Heart left ventricle (tissue), 13 donors: ENCODE results near the gene TP53TG5.

ENCODE experiments used
- POLR2A ChIP-seq, 2 donors: fragments of 450-650 bp; IDR thresholded peaks; one replicate each; pipeline ENCODE4 v1.6.1; 2017; ENCODE audit warnings: antibody characterized with exemption in 2 of 2, mild to moderate bottlenecking in 2 of 2, moderate library complexity in 2 of 2
- TF ChIP-seq, protein P1 (sequence below), 12 donors: fragments of 200-600 bp; sonication (generic) in 4 of 12; IDR thresholded peaks; one replicate each; pipeline versions ENCODE4 v1.5.0 to v1.8.0; 2018 to 2022; ENCODE audit warnings: antibody characterized with exemption in 12 of 12, mild to moderate bottlenecking in 5 of 12
- donor health status: ischemic (EF 13 %, LVEDD 7.1; RV severe dilation, severe dysfunction).
- donor health status: DM: no; HTN: yes; CAD: no.
- donor health status: DM: no; HTN: no; CAD: no.
- donor health status: ischemic (EF 25% LVEDD 6.9; RV normal size, moderate dysfunction).
- donor health status: ischemic (EF 25% LVEDD 5.7; RV mildly dilated, moderate dysfunction).
- donor health status: ischemic (EF 35%, LVEDD 5.7; RV mildly dilated, moderate dysfunction).
- donor health status: nonischemic (EF 11% LVEDD 7.7; RV severe dilation, severe dysfunction).
- donor health status: DM: yes; HTN: yes; CAD: no.
- donor health status: PGD.
- donor health status: ischemic (EF 29% LVEDD 5.4; RV normal size, mild dysfunction).
- donor health status: nonischemic (EF 23%, LVEDD 6.1; RV moderate dilation, normal function).

DNA sequence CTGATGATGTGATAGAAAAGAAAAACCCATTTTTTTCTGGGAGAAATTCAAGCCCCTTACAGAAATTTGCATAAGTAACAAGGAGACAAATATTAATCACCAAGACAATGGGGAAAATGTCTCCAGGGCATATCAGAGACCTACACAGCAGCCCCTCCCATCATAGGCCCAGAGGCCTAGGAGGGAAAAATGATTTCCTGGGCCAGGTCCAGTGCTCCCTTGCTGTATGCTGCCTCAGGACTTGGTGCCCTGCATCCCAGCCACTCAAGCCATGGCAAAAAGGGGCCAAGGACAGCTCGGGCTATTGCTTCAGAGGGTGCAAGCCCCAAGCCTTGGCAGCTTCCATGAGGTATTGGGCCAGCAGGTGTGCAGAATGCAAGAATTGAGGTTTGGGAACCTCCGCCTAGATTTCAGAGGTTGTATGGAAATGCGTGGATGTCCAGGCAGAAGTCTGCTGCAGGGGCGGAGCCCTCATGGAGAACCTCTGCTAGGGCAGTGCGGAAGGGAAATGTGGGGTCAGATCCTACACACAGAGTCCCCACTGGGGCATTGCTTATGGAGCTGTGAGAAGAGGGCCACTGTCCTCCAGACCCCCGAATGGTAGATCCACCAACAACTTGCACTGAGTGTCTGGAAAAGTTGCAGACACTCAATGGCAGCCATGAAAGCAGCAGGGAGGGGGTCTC, 22.4 kb upstream of the TP53TG5 start:
- TF ChIP-seq, protein P1, sequence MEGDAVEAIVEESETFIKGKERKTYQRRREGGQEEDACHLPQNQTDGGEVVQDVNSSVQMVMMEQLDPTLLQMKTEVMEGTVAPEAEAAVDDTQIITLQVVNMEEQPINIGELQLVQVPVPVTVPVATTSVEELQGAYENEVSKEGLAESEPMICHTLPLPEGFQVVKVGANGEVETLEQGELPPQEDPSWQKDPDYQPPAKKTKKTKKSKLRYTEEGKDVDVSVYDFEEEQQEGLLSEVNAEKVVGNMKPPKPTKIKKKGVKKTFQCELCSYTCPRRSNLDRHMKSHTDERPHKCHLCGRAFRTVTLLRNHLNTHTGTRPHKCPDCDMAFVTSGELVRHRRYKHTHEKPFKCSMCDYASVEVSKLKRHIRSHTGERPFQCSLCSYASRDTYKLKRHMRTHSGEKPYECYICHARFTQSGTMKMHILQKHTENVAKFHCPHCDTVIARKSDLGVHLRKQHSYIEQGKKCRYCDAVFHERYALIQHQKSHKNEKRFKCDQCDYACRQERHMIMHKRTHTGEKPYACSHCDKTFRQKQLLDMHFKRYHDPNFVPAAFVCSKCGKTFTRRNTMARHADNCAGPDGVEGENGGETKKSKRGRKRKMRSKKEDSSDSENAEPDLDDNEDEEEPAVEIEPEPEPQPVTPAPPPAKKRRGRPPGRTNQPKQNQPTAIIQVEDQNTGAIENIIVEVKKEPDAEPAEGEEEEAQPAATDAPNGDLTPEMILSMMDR (IDR thresholded peaks at IDR 0.05): no peak
- TF ChIP-seq POLR2A (IDR thresholded peaks at IDR 0.05): no peak
